ENCODE results near the gene CEP95. TPM values are rescaled to one million over a fixed set of nuclear protein-coding genes. Genes with fewer than 3 reads are reported as not detected.

Gene CEP95
- total RNA-seq, 2 experiments from 2014 or later: 40.5 to 42.8 TPM

GRCh38 chr17:64503341-64503740, 3.4 kb upstream of the CEP95 start:
- Mint-ChIP-seq H3K27ac (peak overlapping the region; percentile 75), H3K4me3 (peak overlapping the region; percentile 22), H3K36me3 (ENCODE audit: low read depth) (peaks cover 76% of the 10 kb centered on the region), H3K27me3 (no peaks in the 10 kb centered on the region), H3K9me3 (ENCODE audit: low read depth) (no peaks in the 10 kb centered on the region), H3K4me1 (peaks cover 70% of the 10 kb centered on the region)
- ChIA-PET CTCF (interaction anchor here (1.2 to 1.6 kb wide), 2 partner anchors 8 to 11 kb away, joined by 3 to 5 read pairs; no protein-coding TSS in a partner anchor), POLR2A (no interaction called here)
- no peak for ATAC-seq
- intact Hi-C loops (cut with DNase I, micrococcal nuclease): no loop called here
- no peak for DNase-seq

GRCh38 chr17:64503821-64504768, 2.7 kb upstream of the CEP95 start:
- POLR2A ChIA-PET: interaction anchor here (1.8 to 3.9 kb wide), 3 partner anchors 8 to 358 kb away, joined by 6 to 111 read pairs (median 7); partner anchors contain the start of gene POLG2
- no peak for DNase-seq

GRCh38 chr17:64504769-64505339, 1.9 kb upstream of the CEP95 start:
- DNase-seq (no peak), ATAC-seq (peak; percentile 14)
- CTCF ChIA-PET: interaction anchor here (0.6 to 3.6 kb wide), 4 partner anchors 8 to 144 kb away, joined by 3 to 26 read pairs (median 5); partner anchors contain the start of gene POLG2
- intact Hi-C loops (cut with DNase I, micrococcal nuclease): loop anchor here (1.0 to 5.0 kb wide), 2 partner anchors 157 to 763 kb away; partner anchors contain the start of genes SMURF2 (in 1 of the 2) and STRADA (in 1 of the 2)
- H3K9me3 Mint-ChIP-seq (ENCODE audit: low read depth): no peaks in the 10 kb centered on the region
- peaks cover 71% of the 10 kb centered on the region for H3K36me3 Mint-ChIP-seq (ENCODE audit: low read depth)
- peaks cover 65% of the 10 kb centered on the region for H3K4me1 Mint-ChIP-seq
- peak overlapping the region; percentile 100 for H3K4me3 Mint-ChIP-seq
- H3K27me3 Mint-ChIP-seq: no peaks in the 10 kb centered on the region
- POLR2A ChIA-PET: interaction anchor here (0.6 to 3.9 kb wide), 13 partner anchors 8 to 518 kb away, joined by 3 to 111 read pairs (median 4); partner anchors contain the start of genes ERN1, POLG2 and SMURF2
- peak overlapping the region; percentile 100 for H3K27ac Mint-ChIP-seq

More at GRCh38 chr17:64503821-64504768, 2.7 kb upstream of the CEP95 start:
- H3K9me3 Mint-ChIP-seq (ENCODE audit: low read depth): no peaks in the 10 kb centered on the region
- peaks cover 69% of the 10 kb centered on the region for H3K4me1 Mint-ChIP-seq
- no peak for ATAC-seq
- H3K27me3 Mint-ChIP-seq: no peaks in the 10 kb centered on the region
- intact Hi-C loops (cut with DNase I, micrococcal nuclease): no loop called here
- CTCF ChIA-PET: interaction anchor here (1.2 to 1.7 kb wide), 3 partner anchors 7 to 145 kb away, joined by 3 to 7 read pairs (median 3); partner anchors contain the start of gene POLG2
- H3K36me3 Mint-ChIP-seq (ENCODE audit: low read depth): peaks cover 77% of the 10 kb centered on the region
- H3K27ac Mint-ChIP-seq: peak overlapping the region; percentile 100
- H3K4me3 Mint-ChIP-seq: peak overlapping the region; percentile 100

GRCh38 chr17:64505340-64506200, 1.2 kb upstream of the CEP95 start:
- H3K4me1 Mint-ChIP-seq: peaks cover 58% of the 10 kb centered on the region
- intact Hi-C loops (cut with DNase I, micrococcal nuclease): loop anchor here (1.0 to 5.0 kb wide), 14 partner anchors 8 to 803 kb away; partner anchors contain the start of genes POLG2 (in 2 of the 2), CCDC47 (in 1 of the 2), ERN1 (in 1 of the 2) and FTSJ3 (in 1 of the 2)
- peak overlapping the region; percentile 100 for H3K27ac Mint-ChIP-seq
- peak overlapping the region; percentile 100 for H3K4me3 Mint-ChIP-seq
- H3K27me3 Mint-ChIP-seq: no peaks in the 10 kb centered on the region
- H3K36me3 Mint-ChIP-seq (ENCODE audit: low read depth): peaks cover 68% of the 10 kb centered on the region
- DNase-seq: peak; percentile 93
- CTCF ChIA-PET: interaction anchor here (0.6 to 3.6 kb wide), 5 partner anchors 9 to 144 kb away, joined by 3 to 26 read pairs (median 3); partner anchors contain the start of gene POLG2
- POLR2A ChIA-PET: interaction anchor here (0.6 to 3.9 kb wide), 19 partner anchors 9 to 723 kb away, joined by 3 to 111 read pairs (median 4); partner anchors contain the start of genes ERN1, POLG2 and SMURF2
- no peaks in the 10 kb centered on the region for H3K9me3 Mint-ChIP-seq (ENCODE audit: low read depth)
- peak; percentile 43 for ATAC-seq

- POLR2A ChIA-PET: interaction anchor here (0.6 to 3.9 kb wide), 15 partner anchors 9 to 722 kb away, joined by 3 to 111 read pairs (median 4); partner anchors contain the start of gene POLG2
- Mint-ChIP-seq H3K27ac (peak within 1 kb of the TSS; percentile 100), H3K9me3 (ENCODE audit: low read depth) (no peaks in the 10 kb centered on the region), H3K4me3 (peak within 1 kb of the TSS; percentile 100), H3K4me1 (peaks cover 52% of the 10 kb centered on the region), H3K36me3 (ENCODE audit: low read depth) (peaks cover 66% of the 10 kb centered on the region), H3K27me3 (no peaks in the 10 kb centered on the region)
- intact Hi-C loops (cut with DNase I, micrococcal nuclease): loop anchor here (1.0 to 5.0 kb wide), 13 partner anchors 9 to 803 kb away; partner anchors contain the start of genes POLG2 (in 2 of the 2), CCDC47 (in 1 of the 2), ERN1 (in 1 of the 2) and FTSJ3 (in 1 of the 2)
- DNase-seq (peak; percentile 99), ATAC-seq (peak; percentile 73)
- CTCF ChIA-PET: interaction anchor here (0.6 to 3.6 kb wide), 8 partner anchors 8 to 143 kb away, joined by 3 to 26 read pairs (median 4); no protein-coding TSS in a partner anchor
These were observed 589 bp upstream of the CEP95 start, which contains the start of gene DDX5 for GRCh38 chr17:64506201-64506575. TSS of gene DDX5 (minus strand) at chr17:64506289. CDS start at chr17:64506119, 170 bp downstream.

- POLR2A ChIA-PET: interaction anchor here (0.5 to 3.9 kb wide), 13 partner anchors 8 to 574 kb away, joined by 3 to 111 read pairs (median 4); partner anchors contain the start of genes POLG2 and SMURF2
- intact Hi-C loops (cut with DNase I, micrococcal nuclease): loop anchor here (1.0 to 5.0 kb wide), 4 partner anchors 87 to 805 kb away; partner anchors contain the start of gene STRADA (in 1 of the 2)
- Mint-ChIP-seq H3K4me3 (peak overlapping the region; percentile 100), H3K4me1 (peaks cover 45% of the 10 kb centered on the region), H3K27me3 (no peaks in the 10 kb centered on the region), H3K36me3 (ENCODE audit: low read depth) (peaks cover 56% of the 10 kb centered on the region), H3K9me3 (ENCODE audit: low read depth) (no peaks in the 10 kb centered on the region), H3K27ac (peak overlapping the region; percentile 100)
- peak; percentile 60 for DNase-seq
- CTCF ChIA-PET: interaction anchor here (0.6 to 3.6 kb wide), 7 partner anchors 9 to 239 kb away, joined by 3 to 26 read pairs (median 3); no protein-coding TSS in a partner anchor
- peak; percentile 28 for ATAC-seq
These were observed 621 bp downstream of the CEP95 start for GRCh38 chr17:64507413-64507782.

GRCh38 chr17:64508683-64509082, 1.9 kb downstream of the CEP95 start:
- ATAC-seq (no peak), DNase-seq (no peak)
- intact Hi-C loops (cut with DNase I, micrococcal nuclease): loop anchor here in 1 of 2 experiments (5.0 kb wide), 1 partner anchor 766 kb away; the partner anchor contains the start of gene STRADA
- ChIA-PET CTCF (interaction anchor here (1.8 kb wide), 1 partner anchor 140 kb away, joined by 8 read pairs; no protein-coding TSS in a partner anchor), POLR2A (interaction anchor here (0.6 kb wide), 1 partner anchor 21 kb away, joined by 3 read pairs; no protein-coding TSS in a partner anchor)
- no peaks in the 10 kb centered on the region for H3K27me3 Mint-ChIP-seq
- H3K27ac Mint-ChIP-seq: no peak overlapping the region
- H3K4me1 Mint-ChIP-seq: peaks cover 37% of the 10 kb centered on the region
- peak overlapping the region; percentile 100 for H3K4me3 Mint-ChIP-seq
- peaks cover 53% of the 10 kb centered on the region for H3K36me3 Mint-ChIP-seq (ENCODE audit: low read depth)
- no peaks in the 10 kb centered on the region for H3K9me3 Mint-ChIP-seq (ENCODE audit: low read depth)

GRCh38 chr17:64509179-64509578, 2.4 kb downstream of the CEP95 start:
- ChIA-PET POLR2A (interaction anchor here (0.6 kb wide), 1 partner anchor 21 kb away, joined by 3 read pairs; no protein-coding TSS in a partner anchor), CTCF (interaction anchor here (1.1 to 1.8 kb wide), 3 partner anchors 10 to 140 kb away, joined by 4 to 8 read pairs (median 6); no protein-coding TSS in a partner anchor)
- Mint-ChIP-seq H3K4me1 (peaks cover 32% of the 10 kb centered on the region), H3K36me3 (ENCODE audit: low read depth) (peaks cover 50% of the 10 kb centered on the region), H3K27me3 (no peaks in the 10 kb centered on the region), H3K27ac (no peak overlapping the region), H3K9me3 (ENCODE audit: low read depth) (no peaks in the 10 kb centered on the region), H3K4me3 (no peak overlapping the region)
- DNase-seq: no peak
- ATAC-seq: no peak
- intact Hi-C loops (cut with DNase I, micrococcal nuclease): loop anchor here in 1 of 2 experiments (5.0 kb wide), 1 partner anchor 767 kb away; the partner anchor contains the start of gene STRADA

GRCh38 chr17:64515419-64515818, 8.6 kb downstream of the CEP95 start:
- peaks cover 24% of the 10 kb centered on the region for H3K4me1 Mint-ChIP-seq
- POLR2A ChIA-PET: interaction anchor here (1.3 kb wide), 1 partner anchor 9 kb away, joined by 5 read pairs; the partner anchor contains the start of genes CEP95 and DDX5
- no peak for DNase-seq
- CTCF ChIA-PET: interaction anchor here (0.7 to 1.5 kb wide), 5 partner anchors 15 to 134 kb away, joined by 3 to 4 read pairs (median 3); no protein-coding TSS in a partner anchor
- ATAC-seq: no peak
- no peak overlapping the region for H3K4me3 Mint-ChIP-seq
- H3K27ac Mint-ChIP-seq: peak overlapping the region; percentile 15
- H3K36me3 Mint-ChIP-seq (ENCODE audit: low read depth): peaks cover 44% of the 10 kb centered on the region
- intact Hi-C loops (cut with DNase I, micrococcal nuclease): no loop called here
- no peaks in the 10 kb centered on the region for H3K27me3 Mint-ChIP-seq
- no peaks in the 10 kb centered on the region for H3K9me3 Mint-ChIP-seq (ENCODE audit: low read depth)

Data from activated CD4-positive, alpha-beta T cell treated with anti-CD3 and anti-CD28 coated beads for 36 hours (primary cell).